SH-SY5Y (cell line): ENCODE measurements around the gene SNAP29.

Experiments used
- GATA2 ChIP-seq: IDR thresholded peaks from 2 replicates; pipeline ENCODE4 v1.6.1; 2011; ENCODE audit warnings: mild to moderate bottlenecking, low read depth, low read length
- GATA3 ChIP-seq: IDR thresholded peaks from 2 replicates; pipeline ENCODE4 v1.6.1; 2011; ENCODE audit warnings: low read depth, mild to moderate bottlenecking, low read length, moderate library complexity

DNA sequence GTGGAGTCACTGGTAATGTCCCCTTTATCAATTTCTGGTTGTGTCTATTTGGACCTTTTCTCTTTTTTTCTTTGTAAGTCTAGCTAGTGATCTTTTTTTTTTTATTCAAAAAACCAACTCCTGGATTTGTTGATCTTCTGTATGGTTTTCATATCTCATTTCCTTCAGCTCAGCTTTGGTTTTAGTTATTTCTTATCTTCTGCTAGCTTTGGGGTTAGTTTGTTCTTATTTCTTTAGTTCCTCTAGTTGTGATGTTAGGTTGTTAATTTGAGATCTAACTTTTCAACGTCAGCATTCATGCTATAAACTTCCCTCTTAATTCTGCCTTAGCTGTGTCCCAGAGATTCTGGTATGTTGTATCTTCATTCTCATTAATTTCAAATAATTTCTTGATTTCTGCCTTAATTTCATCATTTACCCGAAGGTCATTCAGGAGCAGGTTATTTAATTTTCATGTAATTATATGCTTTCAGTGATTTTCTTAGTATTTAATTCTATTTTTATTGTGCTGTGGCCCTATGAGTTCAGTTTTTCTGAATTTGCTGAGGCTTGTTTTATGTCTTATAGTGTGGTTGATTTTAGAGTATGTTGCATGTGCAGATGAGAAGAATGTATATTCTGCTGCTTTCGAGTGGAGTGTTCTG lies 29.2 kb upstream of the SNAP29 start:
- TF ChIP-seq GATA3 (no peak), GATA2 (no peak)
